HepG2 (cell line): ENCODE data around the gene ZNF792. TPM values are rescaled to one million over a fixed set of nuclear protein-coding genes. Genes with fewer than 3 reads are reported as not detected.

ENCODE experiments used
- FOXA3 ChIP-seq: IDR thresholded peaks from 2 replicates; pipeline ENCODE4 v1.6.1; 2016; ENCODE audit warnings: missing genetic modification reagents, missing compliant biosample characterization
- ISL2 ChIP-seq: sonication (generic); formaldehyde crosslinking; IDR thresholded peaks from 2 replicates; pipeline ENCODE4 v1.5.0; 2020; ENCODE audit warnings: missing genetic modification reagents
- NR2F6 ChIP-seq, 2 experiments: IDR thresholded peaks; 2 replicates each; pipeline ENCODE4 v1.6.1; 2016; ENCODE audit warnings: antibody characterized with exemption in 1 of 2, mild to moderate bottlenecking in 1 of 2
- SALL2 ChIP-seq: sonication (generic); formaldehyde crosslinking; IDR thresholded peaks from 2 replicates; pipeline ENCODE4 v1.8.1; 2023; ENCODE audit warnings: mild to moderate bottlenecking, missing genetic modification reagents, inconsistent platforms
- SPEN ChIP-seq: sonication (generic); formaldehyde crosslinking; IDR thresholded peaks from 2 replicates; pipeline ENCODE4 v1.5.1; 2020; ENCODE audit warnings: low read depth, mild to moderate bottlenecking, missing genetic modification reagents
- SSRP1 ChIP-seq: IDR thresholded peaks from 2 replicates; pipeline ENCODE4 v1.6.1; 2016; ENCODE audit warnings: control low read depth
- ZFP36L1 ChIP-seq: sonication (generic); formaldehyde crosslinking; IDR thresholded peaks from 2 replicates; pipeline ENCODE4 v1.8.0; 2022; ENCODE audit warnings: mild to moderate bottlenecking, missing genetic modification reagents, moderate library complexity
- ZNF362 ChIP-seq: sonication (generic); formaldehyde crosslinking; IDR thresholded peaks from 2 replicates; pipeline ENCODE4 v1.4.0; 2020; ENCODE audit warnings: missing genetic modification reagents, mild to moderate bottlenecking, borderline replicate concordance
- ZNF550 ChIP-seq: sonication (generic); formaldehyde crosslinking; IDR thresholded peaks from 2 replicates; pipeline ENCODE4 v1.4.0; 2020; ENCODE audit warnings: mild to moderate bottlenecking, missing genetic modification reagents, borderline replicate concordance
- ZNF747 ChIP-seq: sonication (generic); formaldehyde crosslinking; IDR thresholded peaks from 2 replicates; pipeline ENCODE4 v1.8.1; 2023; ENCODE audit warnings: missing genetic modification reagents, mild to moderate bottlenecking, borderline replicate concordance
- polyA plus RNA-seq, 8 experiments: library from polyadenylated mRNA; depleted of rRNA in 3 of 8; stranded (reverse) in 7 of 8; unstranded in 1 of 8; fragments of >200 nt; fragmentation: Illumina TruSeq in 4 of 8; extraction: Trizol in 4 of 8; gene quantifications; 2 replicates each; pipeline versions ENCODE4 v1.2.1 to v1.2.3, GENCODE V29; 2011 to 2016; ENCODE audit warnings: low read depth in 4 of 8, missing spikeins in 1 of 8, mixed read lengths in 1 of 8; ENCODE audit not compliant: insufficient read depth in 1 of 8
- total RNA-seq, 5 experiments: library from RNA; depleted of rRNA; stranded (reverse); fragments of >200 nt; fragmentation: Illumina TruSeq; extraction: Trizol; gene quantifications; 2 replicates each; pipeline ENCODE4 v1.2.3, GENCODE V29; 2016; ENCODE audit warnings: low read depth in 1 of 5
- TF ChIP-seq, protein P1 (sequence below): sonication (generic); formaldehyde crosslinking; IDR thresholded peaks from 2 replicates; pipeline ENCODE4 v1.8.1; 2023; ENCODE audit warnings: mild to moderate bottlenecking, missing genetic modification reagents
- TF ChIP-seq, protein P2 (sequence below): sonication (generic); formaldehyde crosslinking; IDR thresholded peaks from 2 replicates; pipeline ENCODE4 v1.8.1; 2022; ENCODE audit warnings: low read depth, mild to moderate bottlenecking, missing genetic modification reagents
- TF ChIP-seq, protein P3 (sequence below): IDR thresholded peaks from 2 replicates; pipeline ENCODE4 v1.6.1; 2016; ENCODE audit warnings: low read depth, missing genetic modification reagents, missing compliant biosample characterization
- TF ChIP-seq, protein P4 (sequence below): sonication (generic); formaldehyde crosslinking; IDR thresholded peaks from 2 replicates; pipeline ENCODE4 v1.5.1; 2020; ENCODE audit warnings: mild to moderate bottlenecking, missing genetic modification reagents, moderate library complexity

Gene ZNF792
- total and polyA plus RNA-seq, 2 of the 13 experiments (the other 11 are each of a cell fraction or from before 2014, with no cell fraction given): 5.5 to 11.5 TPM

GRCh38 chr19:34999498-35000337 lies 35.7 kb upstream of the ZNF792 start, which contains the start of gene GRAMD1A (continued):
- no peak for TF ChIP-seq FOXA3 (CRISPR knock-in tag)
- TF ChIP-seq ZFP36L1 (CRISPR knock-in tag): 0 out of 2 replicates have a peak, but pooled peaks have one; percentile 3
- TF ChIP-seq SALL2 (CRISPR knock-in tag): peak; percentile 56; the same call in 1 of the 2 replicates
- TF ChIP-seq ZNF747 (CRISPR knock-in tag): peak; percentile 53; the same call in 1 of the 2 replicates
- TF ChIP-seq SSRP1: no peak; the same call in 1 of the 2 replicates
- TF ChIP-seq SPEN (CRISPR knock-in tag): no peak
- TF ChIP-seq, protein P1, sequence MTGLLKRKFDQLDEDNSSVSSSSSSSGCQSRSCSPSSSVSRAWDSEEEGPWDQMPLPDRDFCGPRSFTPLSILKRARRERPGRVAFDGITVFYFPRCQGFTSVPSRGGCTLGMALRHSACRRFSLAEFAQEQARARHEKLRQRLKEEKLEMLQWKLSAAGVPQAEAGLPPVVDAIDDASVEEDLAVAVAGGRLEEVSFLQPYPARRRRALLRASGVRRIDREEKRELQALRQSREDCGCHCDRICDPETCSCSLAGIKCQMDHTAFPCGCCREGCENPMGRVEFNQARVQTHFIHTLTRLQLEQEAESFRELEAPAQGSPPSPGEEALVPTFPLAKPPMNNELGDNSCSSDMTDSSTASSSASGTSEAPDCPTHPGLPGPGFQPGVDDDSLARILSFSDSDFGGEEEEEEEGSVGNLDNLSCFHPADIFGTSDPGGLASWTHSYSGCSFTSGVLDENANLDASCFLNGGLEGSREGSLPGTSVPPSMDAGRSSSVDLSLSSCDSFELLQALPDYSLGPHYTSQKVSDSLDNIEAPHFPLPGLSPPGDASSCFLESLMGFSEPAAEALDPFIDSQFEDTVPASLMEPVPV (CRISPR knock-in tag): 0 out of 2 replicates have a peak, but pooled peaks have one; percentile 47
- TF ChIP-seq, protein P2, sequence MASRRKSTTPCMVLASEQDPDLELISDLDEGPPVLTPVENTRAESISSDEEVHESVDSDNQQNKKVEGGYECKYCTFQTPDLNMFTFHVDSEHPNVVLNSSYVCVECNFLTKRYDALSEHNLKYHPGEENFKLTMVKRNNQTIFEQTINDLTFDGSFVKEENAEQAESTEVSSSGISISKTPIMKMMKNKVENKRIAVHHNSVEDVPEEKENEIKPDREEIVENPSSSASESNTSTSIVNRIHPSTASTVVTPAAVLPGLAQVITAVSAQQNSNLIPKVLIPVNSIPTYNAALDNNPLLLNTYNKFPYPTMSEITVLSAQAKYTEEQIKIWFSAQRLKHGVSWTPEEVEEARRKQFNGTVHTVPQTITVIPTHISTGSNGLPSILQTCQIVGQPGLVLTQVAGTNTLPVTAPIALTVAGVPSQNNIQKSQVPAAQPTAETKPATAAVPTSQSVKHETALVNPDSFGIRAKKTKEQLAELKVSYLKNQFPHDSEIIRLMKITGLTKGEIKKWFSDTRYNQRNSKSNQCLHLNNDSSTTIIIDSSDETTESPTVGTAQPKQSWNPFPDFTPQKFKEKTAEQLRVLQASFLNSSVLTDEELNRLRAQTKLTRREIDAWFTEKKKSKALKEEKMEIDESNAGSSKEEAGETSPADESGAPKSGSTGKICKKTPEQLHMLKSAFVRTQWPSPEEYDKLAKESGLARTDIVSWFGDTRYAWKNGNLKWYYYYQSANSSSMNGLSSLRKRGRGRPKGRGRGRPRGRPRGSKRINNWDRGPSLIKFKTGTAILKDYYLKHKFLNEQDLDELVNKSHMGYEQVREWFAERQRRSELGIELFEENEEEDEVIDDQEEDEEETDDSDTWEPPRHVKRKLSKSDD (CRISPR knock-in tag): 0 out of 2 replicates have a peak, but pooled peaks have one; percentile 38
- no peak for TF ChIP-seq ZNF362 (CRISPR knock-in tag)
- TF ChIP-seq NR2F6 (IDR thresholded peaks at IDR 0.05): peak; percentile 1
- TF ChIP-seq NR2F6 (CRISPR knock-in tag; IDR thresholded peaks at IDR 0.05): no peak
- no peak for TF ChIP-seq ISL2
- TF ChIP-seq, protein P3, sequence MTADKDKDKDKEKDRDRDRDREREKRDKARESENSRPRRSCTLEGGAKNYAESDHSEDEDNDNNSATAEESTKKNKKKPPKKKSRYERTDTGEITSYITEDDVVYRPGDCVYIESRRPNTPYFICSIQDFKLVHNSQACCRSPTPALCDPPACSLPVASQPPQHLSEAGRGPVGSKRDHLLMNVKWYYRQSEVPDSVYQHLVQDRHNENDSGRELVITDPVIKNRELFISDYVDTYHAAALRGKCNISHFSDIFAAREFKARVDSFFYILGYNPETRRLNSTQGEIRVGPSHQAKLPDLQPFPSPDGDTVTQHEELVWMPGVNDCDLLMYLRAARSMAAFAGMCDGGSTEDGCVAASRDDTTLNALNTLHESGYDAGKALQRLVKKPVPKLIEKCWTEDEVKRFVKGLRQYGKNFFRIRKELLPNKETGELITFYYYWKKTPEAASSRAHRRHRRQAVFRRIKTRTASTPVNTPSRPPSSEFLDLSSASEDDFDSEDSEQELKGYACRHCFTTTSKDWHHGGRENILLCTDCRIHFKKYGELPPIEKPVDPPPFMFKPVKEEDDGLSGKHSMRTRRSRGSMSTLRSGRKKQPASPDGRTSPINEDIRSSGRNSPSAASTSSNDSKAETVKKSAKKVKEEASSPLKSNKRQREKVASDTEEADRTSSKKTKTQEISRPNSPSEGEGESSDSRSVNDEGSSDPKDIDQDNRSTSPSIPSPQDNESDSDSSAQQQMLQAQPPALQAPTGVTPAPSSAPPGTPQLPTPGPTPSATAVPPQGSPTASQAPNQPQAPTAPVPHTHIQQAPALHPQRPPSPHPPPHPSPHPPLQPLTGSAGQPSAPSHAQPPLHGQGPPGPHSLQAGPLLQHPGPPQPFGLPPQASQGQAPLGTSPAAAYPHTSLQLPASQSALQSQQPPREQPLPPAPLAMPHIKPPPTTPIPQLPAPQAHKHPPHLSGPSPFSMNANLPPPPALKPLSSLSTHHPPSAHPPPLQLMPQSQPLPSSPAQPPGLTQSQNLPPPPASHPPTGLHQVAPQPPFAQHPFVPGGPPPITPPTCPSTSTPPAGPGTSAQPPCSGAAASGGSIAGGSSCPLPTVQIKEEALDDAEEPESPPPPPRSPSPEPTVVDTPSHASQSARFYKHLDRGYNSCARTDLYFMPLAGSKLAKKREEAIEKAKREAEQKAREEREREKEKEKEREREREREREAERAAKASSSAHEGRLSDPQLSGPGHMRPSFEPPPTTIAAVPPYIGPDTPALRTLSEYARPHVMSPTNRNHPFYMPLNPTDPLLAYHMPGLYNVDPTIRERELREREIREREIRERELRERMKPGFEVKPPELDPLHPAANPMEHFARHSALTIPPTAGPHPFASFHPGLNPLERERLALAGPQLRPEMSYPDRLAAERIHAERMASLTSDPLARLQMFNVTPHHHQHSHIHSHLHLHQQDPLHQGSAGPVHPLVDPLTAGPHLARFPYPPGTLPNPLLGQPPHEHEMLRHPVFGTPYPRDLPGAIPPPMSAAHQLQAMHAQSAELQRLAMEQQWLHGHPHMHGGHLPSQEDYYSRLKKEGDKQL (CRISPR knock-in tag): peak; percentile 13; the same call in 1 of the 2 replicates
- TF ChIP-seq, protein P4, sequence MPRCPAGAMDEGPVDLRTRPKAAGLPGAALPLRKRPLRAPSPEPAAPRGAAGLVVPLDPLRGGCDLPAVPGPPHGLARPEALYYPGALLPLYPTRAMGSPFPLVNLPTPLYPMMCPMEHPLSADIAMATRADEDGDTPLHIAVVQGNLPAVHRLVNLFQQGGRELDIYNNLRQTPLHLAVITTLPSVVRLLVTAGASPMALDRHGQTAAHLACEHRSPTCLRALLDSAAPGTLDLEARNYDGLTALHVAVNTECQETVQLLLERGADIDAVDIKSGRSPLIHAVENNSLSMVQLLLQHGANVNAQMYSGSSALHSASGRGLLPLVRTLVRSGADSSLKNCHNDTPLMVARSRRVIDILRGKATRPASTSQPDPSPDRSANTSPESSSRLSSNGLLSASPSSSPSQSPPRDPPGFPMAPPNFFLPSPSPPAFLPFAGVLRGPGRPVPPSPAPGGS: no peak
- no peak for TF ChIP-seq ZNF550 (CRISPR knock-in tag)
